ENCODE results near the gene OSBPL2. TPM values are rescaled to one million over a fixed set of nuclear protein-coding genes. Genes with fewer than 3 reads are reported as not detected.

The OSBPL2 gene
- total RNA-seq, 1 donor from 2014 or later, result 29.9 TPM

DNA sequence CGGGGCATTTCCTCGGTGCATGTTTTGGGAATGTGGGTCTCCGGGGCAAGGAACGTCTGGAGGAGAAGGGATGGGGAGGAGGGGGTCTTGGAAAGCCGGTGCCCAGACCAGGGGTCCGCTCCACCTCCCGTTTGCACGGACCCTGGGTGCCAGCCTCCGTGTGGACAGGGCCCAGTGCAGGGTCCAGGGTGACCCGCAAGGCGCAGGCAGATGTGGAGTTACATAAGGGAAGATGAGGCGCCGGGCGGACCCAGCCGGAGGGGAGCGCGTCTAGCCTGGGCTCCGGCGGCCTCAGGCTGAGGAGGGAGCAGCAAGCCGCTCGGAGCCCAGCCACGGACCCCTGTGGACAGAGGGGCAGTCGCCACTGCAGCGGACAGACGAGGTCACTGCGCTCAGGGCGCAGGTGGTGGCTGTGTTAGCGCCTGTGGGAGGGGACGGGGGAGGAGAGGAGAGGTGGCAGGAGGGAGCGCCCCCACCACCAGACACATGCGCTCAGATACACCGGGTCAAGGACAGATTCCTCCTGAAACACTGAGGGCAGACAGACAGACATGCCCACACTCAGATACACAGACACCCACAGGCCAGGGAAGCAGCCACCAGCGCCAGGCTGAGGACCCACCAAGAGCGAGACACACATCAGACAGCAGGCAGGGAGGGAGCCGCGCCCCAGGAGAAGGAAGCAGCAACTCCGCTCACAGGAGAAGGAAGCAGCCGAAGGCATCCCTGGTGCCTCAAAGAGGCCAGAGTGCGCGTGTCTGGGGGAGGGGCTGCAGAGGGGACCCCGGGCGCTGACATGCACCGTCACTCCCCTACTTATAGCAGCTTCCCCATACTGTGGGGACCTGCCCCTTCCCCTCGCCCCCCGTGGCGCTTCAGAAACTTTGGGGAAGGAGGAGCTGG is 17.4 kb upstream of the OSBPL2 start:
- no peaks in the 10 kb centered on the region for H3K9me3 Mint-ChIP-seq
- no peak overlapping the region for H3K4me3 Mint-ChIP-seq (ENCODE audit: low read depth)
- no peak overlapping the region for H3K27ac Mint-ChIP-seq
- no peaks in the 10 kb centered on the region for H3K4me1 Mint-ChIP-seq (ENCODE audit: low read depth)
- H3K36me3 Mint-ChIP-seq (ENCODE audit: low read depth), result no peaks in the 10 kb centered on the region
- H3K27me3 Mint-ChIP-seq (ENCODE audit: low read depth), result peaks cover 21% of the 10 kb centered on the region
- no peak for DNase-seq (ENCODE audit: low spot score)
- intact Hi-C loops (cut with micrococcal nuclease), result no loop called here

DNA sequence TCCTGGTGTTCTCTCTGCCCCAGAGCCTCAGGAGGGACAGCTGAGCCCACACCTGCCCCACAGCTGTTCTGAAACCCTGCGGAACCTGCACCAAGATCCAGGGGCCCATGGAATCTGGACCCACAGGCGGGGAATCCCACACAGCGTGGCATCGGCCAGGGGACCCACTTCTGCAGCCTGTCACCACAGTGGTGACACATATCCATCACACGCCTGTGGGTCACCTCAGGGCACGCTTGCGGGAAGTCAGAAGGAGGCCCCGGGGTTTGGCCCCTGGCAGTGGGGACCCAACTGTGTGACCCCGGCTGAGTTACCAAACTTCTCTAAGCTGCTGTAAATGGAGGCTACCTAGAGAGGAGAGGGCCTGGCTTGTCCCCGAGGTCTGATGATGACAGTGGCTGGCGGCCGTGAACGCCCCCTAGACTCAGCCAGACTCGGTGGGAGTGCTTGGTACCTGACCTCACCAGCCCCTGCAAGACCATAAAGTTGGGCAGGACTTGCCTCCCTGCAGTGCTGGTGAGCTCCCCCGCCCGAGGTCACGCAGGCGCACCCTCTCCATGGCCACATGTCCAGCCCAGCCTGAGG is 16.0 kb upstream of the OSBPL2 start:
- H3K9me3 Mint-ChIP-seq, result no peaks in the 10 kb centered on the region
- no peak overlapping the region for H3K4me3 Mint-ChIP-seq (ENCODE audit: low read depth)
- no peak overlapping the region for H3K27ac Mint-ChIP-seq

DNA sequence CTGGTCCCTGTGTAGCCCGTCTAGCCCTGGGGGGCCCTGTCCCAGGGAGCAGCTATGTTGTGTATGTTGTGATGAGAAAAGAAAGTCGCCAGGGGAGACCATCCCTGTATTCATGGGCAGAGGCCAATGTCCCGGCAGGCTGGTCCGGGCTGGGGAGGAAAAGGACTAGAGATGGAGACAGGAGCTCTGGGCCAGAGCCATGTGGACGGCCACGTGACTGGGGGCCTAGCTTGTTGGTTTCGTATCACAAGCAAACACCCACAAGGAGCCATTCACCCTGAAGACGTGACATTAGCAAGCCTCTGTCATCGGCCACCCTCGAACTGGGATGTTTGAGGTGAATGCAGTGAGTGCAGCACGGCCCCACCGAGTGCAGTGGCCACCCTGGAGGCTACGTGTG is 15.3 kb upstream of the OSBPL2 start:
- no peaks in the 10 kb centered on the region for H3K36me3 Mint-ChIP-seq (ENCODE audit: low read depth)
- H3K9me3 Mint-ChIP-seq, result no peaks in the 10 kb centered on the region
- no peak overlapping the region for H3K4me3 Mint-ChIP-seq (ENCODE audit: low read depth)
- H3K4me1 Mint-ChIP-seq (ENCODE audit: low read depth), result no peaks in the 10 kb centered on the region
- intact Hi-C loops (cut with micrococcal nuclease), result no loop called here
- DNase-seq (ENCODE audit: low spot score), result no peak
- H3K27ac Mint-ChIP-seq, result no peak overlapping the region
- H3K27me3 Mint-ChIP-seq (ENCODE audit: low read depth), result peaks cover 17% of the 10 kb centered on the region

More for the DNA sequence above, 16.0 kb upstream of the OSBPL2 start:
- H3K36me3 Mint-ChIP-seq (ENCODE audit: low read depth), result no peaks in the 10 kb centered on the region
- DNase-seq (ENCODE audit: low spot score), result no peak
- peaks cover 19% of the 10 kb centered on the region for H3K27me3 Mint-ChIP-seq (ENCODE audit: low read depth)
- intact Hi-C loops (cut with micrococcal nuclease), result no loop called here
- H3K4me1 Mint-ChIP-seq (ENCODE audit: low read depth), result no peaks in the 10 kb centered on the region

DNA sequence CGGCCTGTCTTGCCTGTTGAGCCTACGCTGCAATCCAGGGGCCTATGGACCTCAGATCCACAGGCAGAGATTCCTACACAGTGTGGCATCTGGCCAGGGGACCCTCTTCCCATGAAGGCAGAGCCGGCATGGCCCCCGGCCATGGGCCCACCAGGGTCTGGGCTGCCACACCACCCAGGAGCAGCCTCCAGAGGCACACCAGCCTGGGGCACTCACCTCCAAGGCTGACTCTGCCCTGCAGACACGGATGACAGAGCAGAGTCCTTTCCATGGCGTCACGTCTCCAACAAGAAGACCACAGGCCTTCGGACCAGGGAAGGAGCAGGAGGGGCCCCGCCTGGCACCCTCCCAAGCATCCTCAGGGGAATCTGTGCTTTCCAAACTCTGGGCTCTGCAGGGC is 14.8 kb upstream of the OSBPL2 start:
- intact Hi-C loops (cut with micrococcal nuclease), result no loop called here
- Mint-ChIP-seq H3K27me3 (ENCODE audit: low read depth) (peaks cover 17% of the 10 kb centered on the region), H3K27ac (no peak overlapping the region), H3K9me3 (no peaks in the 10 kb centered on the region), H3K4me1 (ENCODE audit: low read depth) (no peaks in the 10 kb centered on the region), H3K36me3 (ENCODE audit: low read depth) (no peaks in the 10 kb centered on the region), H3K4me3 (ENCODE audit: low read depth) (no peak overlapping the region)
- DNase-seq (ENCODE audit: low spot score), result no peak

DNA sequence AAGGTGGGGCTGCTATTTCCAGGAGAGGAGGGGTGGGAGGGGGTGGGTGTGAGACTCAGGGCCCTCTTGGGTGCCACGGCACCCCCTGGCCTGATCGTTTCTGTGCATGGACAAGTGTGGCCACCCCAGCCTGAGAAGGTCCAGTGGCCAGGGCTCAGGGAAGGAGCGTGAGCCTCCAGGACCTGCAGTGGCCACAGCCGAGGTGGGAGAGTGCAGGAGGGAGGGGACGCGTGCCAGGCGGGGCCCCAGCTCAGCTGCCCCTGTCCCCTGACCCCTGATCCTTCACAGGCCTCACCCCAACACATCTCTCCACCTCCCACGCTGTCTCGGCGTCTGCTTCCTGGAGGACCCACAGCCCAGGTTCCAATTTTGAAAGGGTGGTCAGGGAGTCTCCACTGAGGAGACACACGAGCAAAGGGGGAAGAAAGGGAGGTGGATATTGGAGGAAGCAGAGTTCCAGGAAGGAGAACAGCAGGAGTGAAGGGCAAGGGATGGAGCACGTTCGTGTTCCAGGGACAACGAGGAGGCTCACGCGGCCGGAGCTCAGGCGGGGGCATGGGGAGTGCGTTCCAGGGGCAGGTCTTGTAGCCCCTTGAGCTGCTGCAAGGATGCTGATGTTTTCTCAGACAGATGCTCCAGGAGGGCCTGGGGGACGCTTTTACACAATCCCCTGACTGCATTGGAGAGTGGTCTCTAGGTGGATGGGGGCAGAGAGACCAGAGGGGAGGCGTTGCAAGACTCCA is 14.0 kb upstream of the OSBPL2 start:
- Mint-ChIP-seq H3K36me3 (ENCODE audit: low read depth) (no peaks in the 10 kb centered on the region), H3K27ac (no peak overlapping the region), H3K27me3 (ENCODE audit: low read depth) (peaks cover 11% of the 10 kb centered on the region), H3K4me1 (ENCODE audit: low read depth) (no peaks in the 10 kb centered on the region), H3K4me3 (ENCODE audit: low read depth) (no peak overlapping the region), H3K9me3 (no peaks in the 10 kb centered on the region)
- DNase-seq (ENCODE audit: low spot score), result no peak
- intact Hi-C loops (cut with micrococcal nuclease), result no loop called here

DNA sequence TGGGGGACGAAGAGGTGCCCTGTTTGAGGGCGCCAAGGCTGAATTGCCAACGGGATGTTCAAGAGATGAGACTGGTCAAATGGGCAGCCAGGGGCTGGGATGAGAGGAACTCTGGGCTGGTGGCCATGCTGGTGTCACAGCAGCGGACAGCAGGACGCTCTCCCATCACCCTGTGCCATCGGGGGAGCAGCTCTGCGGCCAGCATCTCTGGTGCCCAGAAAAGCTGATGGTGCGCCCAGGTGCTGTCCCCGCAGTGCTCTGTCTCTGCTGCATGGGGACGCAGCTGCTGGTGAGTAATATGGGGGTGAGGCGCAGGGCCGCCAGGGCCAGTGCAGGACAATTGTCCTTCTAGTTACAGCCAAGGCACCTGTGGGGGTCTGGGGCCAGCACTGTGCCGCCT is 13.3 kb upstream of the OSBPL2 start:
- peaks cover 10% of the 10 kb centered on the region for H3K27me3 Mint-ChIP-seq (ENCODE audit: low read depth)
- H3K27ac Mint-ChIP-seq, result no peak overlapping the region
- intact Hi-C loops (cut with micrococcal nuclease), result no loop called here

DNA sequence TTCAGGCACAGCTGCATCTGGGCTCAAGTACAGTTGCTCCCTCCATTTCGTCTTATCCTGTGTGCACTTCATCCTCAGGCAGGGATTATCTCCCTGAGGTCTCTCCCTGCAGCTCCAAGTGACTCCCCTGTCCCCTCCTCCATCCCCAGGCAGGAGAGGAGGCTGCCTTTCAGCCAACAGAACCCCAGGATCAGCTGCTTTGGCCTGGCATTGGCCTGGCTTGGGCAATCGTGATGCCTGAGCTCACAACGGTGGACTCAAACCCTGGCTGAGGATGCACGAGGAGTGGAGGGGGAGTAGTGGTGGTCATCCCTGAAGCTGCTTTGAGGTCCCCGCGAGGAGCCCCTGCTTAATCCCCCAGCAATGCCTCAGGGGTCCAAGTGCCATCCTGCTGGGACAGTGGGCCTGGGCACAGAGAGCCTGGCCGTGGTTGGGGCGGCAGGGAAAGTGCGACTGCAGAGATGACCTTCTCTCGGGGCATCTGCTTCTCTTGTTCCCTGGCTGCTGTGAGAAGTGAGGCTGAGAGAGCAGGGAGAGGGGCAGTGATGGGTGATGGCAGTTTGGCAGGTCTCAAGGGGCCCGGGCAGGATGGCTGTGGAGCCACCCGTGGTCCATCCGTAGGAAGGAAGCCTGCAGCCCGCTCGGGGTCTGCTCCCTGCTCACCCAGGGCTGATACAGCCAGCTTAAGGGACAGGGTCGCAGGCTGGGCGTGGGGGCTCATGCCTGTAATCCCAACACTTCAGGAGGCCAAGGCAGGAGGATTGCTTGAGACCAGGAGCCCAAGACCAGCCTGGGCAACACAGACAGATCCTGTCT is 12.3 kb upstream of the OSBPL2 start:
- Mint-ChIP-seq H3K4me1 (ENCODE audit: low read depth) (no peaks in the 10 kb centered on the region), H3K9me3 (no peaks in the 10 kb centered on the region), H3K27ac (no peak overlapping the region), H3K36me3 (ENCODE audit: low read depth) (no peaks in the 10 kb centered on the region), H3K27me3 (ENCODE audit: low read depth) (peaks cover 5% of the 10 kb centered on the region), H3K4me3 (ENCODE audit: low read depth) (no peak overlapping the region)
- intact Hi-C loops (cut with micrococcal nuclease), result no loop called here
- DNase-seq (ENCODE audit: low spot score), result no peak

More for the DNA sequence above, 13.3 kb upstream of the OSBPL2 start:
- no peaks in the 10 kb centered on the region for H3K9me3 Mint-ChIP-seq
- no peak for DNase-seq (ENCODE audit: low spot score)
- H3K4me3 Mint-ChIP-seq (ENCODE audit: low read depth), result no peak overlapping the region
- no peaks in the 10 kb centered on the region for H3K4me1 Mint-ChIP-seq (ENCODE audit: low read depth)
- H3K36me3 Mint-ChIP-seq (ENCODE audit: low read depth), result no peaks in the 10 kb centered on the region

DNA sequence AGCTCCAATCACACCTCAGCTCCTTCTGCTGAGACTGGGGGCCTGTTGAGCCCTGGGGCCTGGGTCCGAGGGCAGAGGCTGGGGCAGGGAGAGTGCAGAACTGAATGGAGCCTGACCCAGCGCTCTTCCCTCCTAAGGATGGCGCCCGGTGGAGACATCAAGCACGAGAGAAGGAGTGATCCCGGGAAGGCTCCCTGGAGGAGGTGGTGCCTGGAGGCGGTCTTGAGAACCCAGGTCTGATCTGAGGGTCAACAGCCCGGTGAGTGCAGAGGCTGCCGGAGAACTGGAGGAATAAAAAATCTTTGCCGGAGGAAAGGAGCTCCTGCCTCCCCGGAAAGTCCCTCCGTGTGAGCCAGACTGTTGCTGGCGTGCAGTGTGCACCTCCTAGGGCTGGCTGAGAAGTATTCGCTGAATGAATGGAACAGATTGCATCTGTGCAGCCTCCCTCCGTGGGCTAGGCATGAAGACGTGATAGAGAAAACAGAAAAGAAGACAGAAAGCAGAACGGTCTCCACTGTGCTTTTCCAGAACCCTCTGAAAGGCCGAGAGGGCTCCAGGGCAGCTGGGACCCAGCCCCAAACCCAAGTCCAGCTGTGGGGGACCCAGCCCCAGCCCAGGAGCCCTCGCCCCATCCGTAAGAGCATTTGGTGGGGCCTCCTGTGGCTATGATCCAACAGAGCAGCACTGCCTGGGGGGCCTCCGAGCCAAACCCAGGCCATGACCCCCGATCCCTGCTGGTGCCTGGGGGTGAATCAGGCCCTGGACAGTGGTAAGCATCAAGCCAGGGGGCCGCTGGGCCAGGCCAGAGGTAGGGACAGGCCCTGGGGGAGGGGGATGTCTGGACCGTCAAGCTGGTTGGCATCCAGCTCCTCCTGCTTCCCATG is 11.4 kb upstream of the OSBPL2 start:
- Mint-ChIP-seq H3K4me1 (ENCODE audit: low read depth) (no peaks in the 10 kb centered on the region), H3K9me3 (no peaks in the 10 kb centered on the region), H3K27ac (no peak overlapping the region), H3K27me3 (ENCODE audit: low read depth) (no peaks in the 10 kb centered on the region), H3K4me3 (ENCODE audit: low read depth) (no peak overlapping the region), H3K36me3 (ENCODE audit: low read depth) (no peaks in the 10 kb centered on the region)
- intact Hi-C loops (cut with micrococcal nuclease), result no loop called here
- no peak for DNase-seq (ENCODE audit: low spot score)

DNA sequence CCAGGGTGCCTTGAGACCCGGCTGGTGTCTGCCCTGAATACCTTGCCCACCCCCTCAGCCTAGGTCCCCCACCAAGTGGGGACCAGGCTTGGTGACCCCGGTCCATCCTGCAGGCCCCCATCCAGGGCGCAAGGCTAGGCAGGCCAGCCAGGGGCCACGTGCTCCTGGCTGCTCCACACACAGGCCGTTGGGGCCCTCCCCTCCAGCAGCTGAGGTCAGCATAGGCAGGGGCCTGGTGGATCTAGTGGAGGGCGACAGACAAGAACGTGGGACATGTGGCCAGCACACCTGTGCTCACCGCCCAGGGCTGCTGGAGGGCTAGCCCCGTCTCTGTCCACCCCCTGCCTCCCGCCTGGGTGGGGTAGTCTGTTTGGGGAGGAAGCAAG is 10.7 kb upstream of the OSBPL2 start:
- Mint-ChIP-seq H3K27me3 (ENCODE audit: low read depth) (no peaks in the 10 kb centered on the region), H3K9me3 (no peaks in the 10 kb centered on the region), H3K4me3 (ENCODE audit: low read depth) (no peak overlapping the region), H3K36me3 (ENCODE audit: low read depth) (no peaks in the 10 kb centered on the region), H3K4me1 (ENCODE audit: low read depth) (no peaks in the 10 kb centered on the region), H3K27ac (no peak overlapping the region)
- intact Hi-C loops (cut with micrococcal nuclease), result no loop called here
- DNase-seq (ENCODE audit: low spot score), result no peak

DNA sequence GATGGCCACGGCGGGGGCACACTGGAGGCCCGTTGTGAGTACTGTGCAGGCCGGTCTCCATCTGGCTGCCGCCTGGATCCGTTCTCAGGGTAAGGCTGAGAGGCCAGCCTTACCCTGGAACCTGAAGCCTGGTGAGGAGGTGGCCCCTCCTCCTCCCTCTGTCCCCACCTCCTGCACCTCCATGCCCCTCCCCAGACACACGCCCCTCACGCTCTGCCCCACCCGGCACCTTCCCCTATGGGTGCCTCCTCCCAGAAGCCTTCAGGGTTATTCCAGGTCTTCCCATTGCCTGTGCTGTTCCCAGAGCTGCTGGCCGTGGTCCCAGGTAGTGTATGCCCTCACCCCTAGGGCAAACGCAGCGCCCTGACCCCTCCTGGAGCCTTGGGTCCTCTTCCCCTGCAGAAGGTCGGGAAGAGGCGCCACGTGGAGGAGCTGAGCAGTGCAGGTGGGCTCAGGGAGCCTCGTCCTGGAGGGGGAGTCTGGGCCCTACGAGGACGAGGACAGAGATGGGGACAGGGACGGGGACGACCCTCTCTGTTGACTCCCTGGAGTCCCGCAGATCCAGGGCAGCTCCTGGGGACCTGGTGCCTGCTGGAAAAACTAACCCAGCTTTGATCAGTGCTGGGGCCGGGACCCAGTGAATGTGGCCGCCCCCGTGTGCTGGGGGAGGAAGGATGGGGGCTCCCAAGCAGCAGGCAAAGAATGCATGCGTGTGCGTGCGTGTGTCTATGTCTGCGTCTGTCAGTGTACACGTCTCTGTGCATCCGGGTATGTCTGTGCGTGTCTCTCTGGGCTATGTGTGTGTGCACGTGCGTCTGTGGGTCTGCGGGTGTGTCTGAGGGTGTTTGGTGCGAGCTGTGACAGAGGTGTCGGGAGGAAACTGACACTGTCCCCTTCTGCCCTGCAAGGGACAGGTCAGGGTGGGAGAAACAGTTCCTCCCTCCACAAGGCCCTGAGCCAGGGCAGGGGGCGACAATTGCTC is 10.1 kb upstream of the OSBPL2 start:
- Mint-ChIP-seq H3K4me3 (ENCODE audit: low read depth) (no peak overlapping the region), H3K4me1 (ENCODE audit: low read depth) (no peaks in the 10 kb centered on the region), H3K36me3 (ENCODE audit: low read depth) (no peaks in the 10 kb centered on the region), H3K27me3 (ENCODE audit: low read depth) (no peaks in the 10 kb centered on the region), H3K27ac (no peak overlapping the region), H3K9me3 (no peaks in the 10 kb centered on the region)
- intact Hi-C loops (cut with micrococcal nuclease), result no loop called here
- no peak for DNase-seq (ENCODE audit: low spot score)

DNA sequence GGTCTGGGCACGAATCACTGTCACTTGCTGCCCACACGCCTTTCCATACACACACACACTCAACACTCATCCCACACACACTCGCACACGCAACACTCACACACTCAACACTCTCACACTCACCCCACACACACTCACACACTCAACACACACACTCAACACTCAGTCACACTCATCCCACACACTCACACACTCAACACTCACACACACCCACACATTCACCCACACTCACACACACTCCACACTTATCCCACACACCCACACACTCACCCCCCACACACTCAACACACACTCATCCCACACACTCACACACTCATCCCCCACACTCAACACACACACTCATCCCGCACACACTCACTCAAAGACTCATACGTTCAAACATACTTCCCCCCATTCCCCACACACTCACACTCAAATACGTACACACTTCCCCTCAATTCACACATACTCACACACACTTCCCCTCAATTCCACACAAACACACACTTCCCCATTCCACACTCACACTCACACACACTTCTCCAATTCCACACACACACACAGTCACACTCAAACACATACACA is 9.3 kb upstream of the OSBPL2 start:
- no peak for DNase-seq (ENCODE audit: low spot score)
- no peak overlapping the region for H3K4me3 Mint-ChIP-seq (ENCODE audit: low read depth)
- H3K4me1 Mint-ChIP-seq (ENCODE audit: low read depth), result no peaks in the 10 kb centered on the region
- H3K27me3 Mint-ChIP-seq (ENCODE audit: low read depth), result no peaks in the 10 kb centered on the region
- intact Hi-C loops (cut with micrococcal nuclease), result no loop called here
- no peaks in the 10 kb centered on the region for H3K9me3 Mint-ChIP-seq
- no peaks in the 10 kb centered on the region for H3K36me3 Mint-ChIP-seq (ENCODE audit: low read depth)
- H3K27ac Mint-ChIP-seq, result no peak overlapping the region

Measured in activated T-helper 2 cell treated with anti-CD3 and anti-CD28 coated beads, Interferon-gamma antibody, Interleukin-2, Interleukin-4, amounts not matched to agents 10 μg/mL and 5 μg/mL and 100 μg/mL, durations not matched to agents 14 hours and 24 hours and 36 hours (primary cell).